K562 (cell line): ENCODE data around the gene TTC27. TPM values are rescaled to one million over a fixed set of nuclear protein-coding genes. Genes with fewer than 3 reads are reported as not detected.

Experiments used
- ARID3A ChIP-seq: IDR thresholded peaks from 2 replicates; pipeline ENCODE4 v1.6.1; 2012; ENCODE audit warnings: low read depth, low read length, improper control_type of control experiment, borderline replicate concordance
- ATF7 ChIP-seq: fragments of 450-650 bp; IDR thresholded peaks from 2 replicates; pipeline ENCODE4 v1.7.1; 2014; ENCODE audit warnings: mild to moderate bottlenecking, moderate library complexity
- CBX8 ChIP-seq: fragments of 200-600 bp; sonication (generic); IDR thresholded peaks from 2 replicates; pipeline ENCODE4 v1.6.1; 2012; ENCODE audit warnings: borderline replicate concordance, mixed run types, low read depth, mild to moderate bottlenecking, moderate library complexity, mixed read lengths, low read length, control low read depth, inconsistent platforms; ENCODE audit not compliant: poor library complexity, severe bottlenecking; ENCODE audit errors: extremely low read depth
- CLOCK ChIP-seq: fragments of 250-450 bp; sonication (Bioruptor Pico); IDR thresholded peaks from 2 replicates; pipeline ENCODE4 v1.4.0; 2020; ENCODE audit warnings: mild to moderate bottlenecking, moderate library complexity, borderline replicate concordance
- DPF2 ChIP-seq: fragments of 450-650 bp; IDR thresholded peaks from 2 replicates; pipeline ENCODE4 v1.6.1; 2016
- JUN ChIP-seq, 2 experiments: sonication (generic) in 1 of 2; formaldehyde crosslinking in 1 of 2; IDR thresholded peaks; 2 replicates each; pipeline versions ENCODE4 v1.6.1 to v1.8.0; 2012 to 2022; ENCODE audit warnings: borderline replicate concordance in 2 of 2, mild to moderate bottlenecking in 2 of 2, improper control_type of control experiment in 1 of 2, low read depth in 1 of 2, low read length in 1 of 2, missing genetic modification reagents in 1 of 2
- MITF ChIP-seq: IDR thresholded peaks from 2 replicates; pipeline ENCODE4 v1.6.1; 2014; ENCODE audit warnings: antibody characterized with exemption
- NCOA2 ChIP-seq, 2 experiments: fragments of 450-650 bp; IDR thresholded peaks; 2 replicates each; pipeline ENCODE4 v1.6.1; 2018; ENCODE audit warnings: mild to moderate bottlenecking in 2 of 2, moderate library complexity in 1 of 2; ENCODE audit not compliant: partially characterized antibody in 2 of 2
- NFE2 ChIP-seq: IDR thresholded peaks from 2 replicates; pipeline ENCODE4 v1.6.1; 2014; ENCODE audit warnings: antibody characterized with exemption, low read depth
- NR1H2 ChIP-seq: sonication (generic); formaldehyde crosslinking; IDR thresholded peaks from 2 replicates; pipeline ENCODE4 v1.4.0; 2020; ENCODE audit warnings: mild to moderate bottlenecking, missing genetic modification reagents
- TRIM24 ChIP-seq, 2 experiments: fragments of 450-650 bp; IDR thresholded peaks; 2 replicates each; pipeline ENCODE4 v1.6.1; 2016
- TRIM28 ChIP-seq: fragments of 450-650 bp; IDR thresholded peaks from 2 replicates; pipeline ENCODE4 v1.6.1; 2017
- ZEB2 ChIP-seq: fragments of 450-650 bp; IDR thresholded peaks from 2 replicates; pipeline ENCODE4 v1.6.1; 2016
- ZNF324 ChIP-seq: fragments of 250-450 bp; sonication (Bioruptor Pico); IDR thresholded peaks from 2 replicates; pipeline ENCODE4 v1.4.0; 2020; ENCODE audit warnings: mild to moderate bottlenecking
- ZNF354B ChIP-seq: fragments of 250-450 bp; sonication (Bioruptor Pico); IDR thresholded peaks from 2 replicates; pipeline ENCODE4 v1.4.0; 2020
- ZNF518B ChIP-seq: fragments of 250-450 bp; sonication (Bioruptor Pico); IDR thresholded peaks from 2 replicates; pipeline ENCODE4 v1.5.0; 2021; ENCODE audit warnings: mild to moderate bottlenecking, moderate library complexity
- ZNF695 ChIP-seq: fragments of 450-650 bp; formaldehyde crosslinking; IDR thresholded peaks from 2 replicates; pipeline ENCODE4 v1.4.0; 2020; ENCODE audit warnings: mild to moderate bottlenecking, moderate library complexity
- polyA plus RNA-seq, 8 experiments: library from polyadenylated mRNA; depleted of rRNA in 4 of 8; stranded (reverse) in 5 of 8; unstranded in 3 of 8; fragments of >200 nt; fragmentation: Nextera tagmentation in 2 of 8; fragmentation: Illumina TruSeq in 1 of 8; extraction: Ambion mirVana in 2 of 8; extraction: Trizol in 1 of 8; gene quantifications; 2 replicates each; pipeline versions ENCODE4 v1.2.1 to v1.2.3, GENCODE V29; 2011 to 2014; ENCODE audit warnings: inconsistent platforms in 1 of 8, missing spikeins in 1 of 8
- total RNA-seq, 7 experiments: library from RNA; depleted of rRNA in 6 of 7; stranded (reverse); fragments of >200 nt in 6 of 7; fragmentation: Illumina TruSeq in 2 of 7; extraction: Trizol in 2 of 7; gene quantifications; 2 replicates each; pipeline versions ENCODE4 v1.2.1 to v1.2.3, GENCODE V29; 2011 to 2021; ENCODE audit warnings: low replicate concordance in 1 of 7

The TTC27 gene
- total and polyA plus RNA-seq, 9 of the 15 experiments (the other 6 are each of a cell fraction or from before 2014, with no cell fraction given), result 44.3 to 93.4 (median 57.3) TPM

- TF ChIP-seq JUN (IDR thresholded peaks at IDR 0.05; ENCODE audit: borderline replicate concordance, low read depth, low read length), result peak; percentile 11; the same call in 1 of the 2 replicates
- TF ChIP-seq JUN (CRISPR knock-in tag; IDR thresholded peaks at IDR 0.05; ENCODE audit: borderline replicate concordance), result no peak
- peak; percentile 56 for TF ChIP-seq ATF7
- no peak for TF ChIP-seq CLOCK (CRISPR knock-in tag)
- peak; percentile 85 for TF ChIP-seq DPF2
- TF ChIP-seq TRIM28, result peak; percentile 43; the same call in 1 of the 2 replicates
- no peak for TF ChIP-seq MITF
- no peak for TF ChIP-seq CBX8
- TF ChIP-seq ZEB2, result no peak
- peak; percentile 95 for TF ChIP-seq NFE2
- TF ChIP-seq NR1H2, result no peak
- no peak for TF ChIP-seq ZNF695 (CRISPR knock-in tag)
- TF ChIP-seq ZNF518B, result no peak
- peak in 1 of 2 experiments; percentile 10; a peak in 1 of 4 replicates for TF ChIP-seq TRIM24 (IDR thresholded peaks at IDR 0.05)
- no peak for TF ChIP-seq ZNF354B (CRISPR knock-in tag)
- peak in 1 of 2 experiments; percentile 46 for TF ChIP-seq NCOA2 (IDR thresholded peaks at IDR 0.05; ENCODE audit: partially characterized antibody in 2 of 2)
- TF ChIP-seq ARID3A, result 0 out of 2 replicates have a peak, but pooled peaks have one; percentile 11
- TF ChIP-seq ZNF324, result no peak
Observed at GRCh38 chr2:32591669-32592463, 36.0 kb upstream of the TTC27 start (continued).
